Hepatocyte (in vitro differentiated cells): Measurements from ENCODE around the gene DYRK2.

Experiments
- CTCF ChIP-seq: fragments of 200-600 bp; sonication (generic); IDR thresholded peaks from 2 replicates; pipeline ENCODE4 v1.5.1; 2016; ENCODE audit warnings: antibody characterized with exemption, mild to moderate bottlenecking; ENCODE audit not compliant: poor library complexity
- EZH2phosphoT487 ChIP-seq: fragments of 200-600 bp; sonication (generic); IDR thresholded peaks from one replicate; pipeline ENCODE4 v1.6.1; 2018; ENCODE audit warnings: antibody characterized with exemption, mild to moderate bottlenecking, low read depth, moderate library complexity; ENCODE audit not compliant: unreplicated experiment, severe bottlenecking

GRCh38 chr12:67693894-67694293 lies 45.3 kb downstream of the DYRK2 start:
- TF ChIP-seq EZH2phosphoT487 (no peak), CTCF (no peak)
